A673 (cell line): ENCODE measurements around the gene CS. TPM values are rescaled to one million over a fixed set of nuclear protein-coding genes. Genes with fewer than 3 reads are reported as not detected.
A peak's percentile ranks its signal among the peaks of the same experiment; 100 is the strongest.

Experiments
- BruUV-seq: library from RNA; stranded (reverse); fragments of 400-500 nt; replicated peaks from 2 replicates; lab custom pipeline; 2021; lab: Mats Ljungman, UMichigan
- CTCF ChIA-PET: fragments of 300-600 bp; sonication (Branson Sonifier 250); formaldehyde crosslinking; loops from one replicate; lab custom pipeline; 2022; ENCODE audit warnings: antibody characterized with exemption; lab: Charles Lee
- POLR2A ChIA-PET: fragments of 300-600 bp; sonication (Branson Sonifier 250); formaldehyde crosslinking; loops from one replicate; lab custom pipeline; 2022; ENCODE audit warnings: antibody characterized with exemption; ENCODE audit not compliant: low non-redundant PET; lab: Charles Lee
- DNase-seq: peaks from one replicate; pipeline ENCODE4 v3.0.0-alpha.2; 2015; ENCODE audit warnings: low spot score
- H3K27ac ChIP-seq: fragments of 200-600 bp; sonication (generic); 2 replicates; pipeline ENCODE4 v1.5.1; 2016; ENCODE audit warnings: mixed run types, low read depth, mild to moderate bottlenecking, mixed read lengths, antibody characterized with exemption, low read length; ENCODE audit not compliant: poor library complexity, severe bottlenecking
- H3K27me3 ChIP-seq: fragments of 200-600 bp; sonication (generic); replicated peaks from 2 replicates; pipeline ENCODE4 v1.6.1; 2017; ENCODE audit warnings: mixed run types, low read depth, mild to moderate bottlenecking, mixed read lengths, antibody characterized with exemption, low read length; ENCODE audit not compliant: insufficient read depth, poor library complexity
- H3K36me3 ChIP-seq: fragments of 200-600 bp; sonication (generic); 2 replicates; pipeline ENCODE4 v1.6.1; 2016; ENCODE audit warnings: mixed run types, mild to moderate bottlenecking, mixed read lengths, antibody characterized with exemption, low read length; ENCODE audit not compliant: insufficient read depth, poor library complexity, severe bottlenecking
- H3K4me1 ChIP-seq: fragments of 200-600 bp; sonication (generic); 2 replicates; pipeline ENCODE4 v1.6.1; 2017; ENCODE audit warnings: mixed run types, mild to moderate bottlenecking, mixed read lengths, antibody characterized with exemption, low read length; ENCODE audit not compliant: insufficient read depth, poor library complexity, severe bottlenecking
- H3K4me3 ChIP-seq: fragments of 200-600 bp; sonication (generic); 2 replicates; pipeline ENCODE4 v1.5.1; 2016; ENCODE audit warnings: low read depth, mixed run types, mild to moderate bottlenecking, mixed read lengths, low read length; ENCODE audit not compliant: poor library complexity, severe bottlenecking
- H3K9me3 ChIP-seq: fragments of 200-600 bp; sonication (generic); 2 replicates; pipeline ENCODE4 v1.6.1; 2016; ENCODE audit warnings: mixed run types, low read depth, mild to moderate bottlenecking, mixed read lengths, antibody characterized with exemption, low read length; ENCODE audit not compliant: poor library complexity, severe bottlenecking
- CTCF ChIP-seq: fragments of 300-800, 200-600 bp; sonication (generic); conservative IDR thresholded peaks from 2 replicates; pipeline ENCODE4 v1.5.1; 2017; ENCODE audit warnings: low read depth, mild to moderate bottlenecking, antibody characterized with exemption, low read length, moderate library complexity, mixed read lengths
- EZH2 ChIP-seq: fragments of 200-600 bp; sonication (generic); IDR thresholded peaks from 2 replicates; pipeline ENCODE4 v1.6.1; 2017; ENCODE audit warnings: borderline replicate concordance, low read depth, mild to moderate bottlenecking, mixed read lengths, antibody characterized with exemption, low read length; ENCODE audit not compliant: poor library complexity, severe bottlenecking
- intact Hi-C: fragments of 100-400 bp; cut with micrococcal nuclease; formaldehyde crosslinking; loops from one replicate; pipeline ENCODE4 v1.10.0; 2022; ENCODE audit not compliant: unreplicated experiment
- total RNA-seq: library from RNA; stranded (reverse); gene quantifications from 2 replicates; pipeline ENCODE4 v1.2.3, GENCODE V29; 2021

CS gene
- total RNA-seq, 1 experiment from 2014 or later = 448 TPM

GRCh38 chr12:56332512-56333196, 32.5 kb upstream of the CS start:
- POLR2A ChIA-PET = no interaction called here
- CTCF ChIA-PET = no interaction called here
- Histone ChIP-seq H3K27ac (peak overlapping the region; percentile 94), H3K36me3 (no peaks in the 10 kb centered on the region), H3K4me1 (peaks cover 7% of the 10 kb centered on the region), H3K4me3 (peak overlapping the region; percentile 68), H3K9me3 (no peaks in the 10 kb centered on the region), H3K27me3 (no peaks in the 10 kb centered on the region)
- TF ChIP-seq EZH2 = no peak
- TF ChIP-seq CTCF = no peak
- intact Hi-C loops = no loop called here
- no TSS peak for BruUV-seq
- DNase-seq = no peak

- Histone ChIP-seq H3K27ac (no peak overlapping the region), H3K4me3 (no peak overlapping the region), H3K36me3 (peaks cover 13% of the 10 kb centered on the region), H3K9me3 (no peaks in the 10 kb centered on the region), H3K4me1 (peaks cover 7% of the 10 kb centered on the region), H3K27me3 (no peaks in the 10 kb centered on the region)
- intact Hi-C loops = no loop called here
- TF ChIP-seq EZH2 (no peak), CTCF (no peak)
- POLR2A ChIA-PET = interaction anchor here (0.6 kb wide), 1 partner anchor 10 kb away, joined by 22 read pairs; no protein-coding TSS in a partner anchor
- no TSS peak for BruUV-seq
- DNase-seq = no peak
- CTCF ChIA-PET = no interaction called here
These were observed 30.9 kb upstream of the CS start for GRCh38 chr12:56330936-56331490.

- BruUV-seq = no TSS peak
- POLR2A ChIA-PET = no interaction called here
- CTCF ChIA-PET = no interaction called here
These were observed 26.4 kb upstream of the CS start for GRCh38 chr12:56326533-56326932.

More at GRCh38 chr12:56326533-56326932, 26.4 kb upstream of the CS start:
- no peak overlapping the region for H3K27ac ChIP-seq
- DNase-seq = no peak
- peaks cover 49% of the 10 kb centered on the region for H3K36me3 ChIP-seq
- H3K4me3 ChIP-seq = no peak overlapping the region
- H3K4me1 ChIP-seq = no peaks in the 10 kb centered on the region
- intact Hi-C loops = no loop called here
- TF ChIP-seq CTCF (no peak), EZH2 (no peak)
- no peaks in the 10 kb centered on the region for H3K27me3 ChIP-seq
- H3K9me3 ChIP-seq = no peaks in the 10 kb centered on the region
